Neural progenitor cell (in vitro differentiated cells): ENCODE data around the gene ABCG5. TPM values are rescaled to one million over a fixed set of nuclear protein-coding genes. Genes with fewer than 3 reads are reported as not detected.
A peak's percentile ranks its signal among the peaks of the same experiment; 100 is the strongest.

Experiments
- DNase-seq: peaks from one replicate; pipeline ENCODE4 v3.0.0-alpha.2; 2016; ENCODE audit warnings: low spot score
- H2AFZ ChIP-seq: fragments of 200-600 bp; sonication (generic); replicated peaks from 2 replicates; pipeline ENCODE4 v1.6.1; 2016; ENCODE audit warnings: antibody characterized with exemption
- H3F3A ChIP-seq: fragments of 200-600 bp; sonication (generic); 2 replicates; pipeline ENCODE4 v1.6.1; 2016; ENCODE audit warnings: antibody characterized with exemption, low read depth
- H3K27ac ChIP-seq: fragments of 200-600 bp; sonication (generic); 2 replicates; pipeline ENCODE4 v1.5.1; 2016; ENCODE audit warnings: mild to moderate bottlenecking
- H3K27me3 ChIP-seq: fragments of 200-600 bp; sonication (generic); 2 replicates; pipeline ENCODE4 v1.6.1; 2016; ENCODE audit warnings: mild to moderate bottlenecking, moderate library complexity
- H3K36me3 ChIP-seq: fragments of 200-600 bp; sonication (generic); 2 replicates; pipeline ENCODE4 v1.5.1; 2016
- H3K4me1 ChIP-seq: fragments of 200-600 bp; sonication (generic); 2 replicates; pipeline ENCODE4 v1.6.1; 2016; ENCODE audit warnings: mixed run types
- H3K4me2 ChIP-seq: fragments of 200-600 bp; sonication (generic); 2 replicates; pipeline ENCODE4 v1.6.1; 2016
- H3K4me3 ChIP-seq: fragments of 200-600 bp; sonication (generic); 2 replicates; pipeline ENCODE4 v1.5.1; 2016
- H3K79me2 ChIP-seq: fragments of 200-600 bp; sonication (generic); 2 replicates; pipeline ENCODE4 v1.6.1; 2016; ENCODE audit warnings: low read depth
- H3K9ac ChIP-seq: fragments of 200-600 bp; sonication (generic); 2 replicates; pipeline ENCODE4 v1.6.1; 2016
- H3K9me3 ChIP-seq: fragments of 200-600 bp; sonication (generic); 2 replicates; pipeline ENCODE4 v1.5.1; 2016; ENCODE audit warnings: low read depth
- H4K20me1 ChIP-seq: fragments of 200-600 bp; sonication (generic); 2 replicates; pipeline ENCODE4 v1.6.1; 2016; ENCODE audit warnings: low read depth
- H3K27ac Mint-ChIP-seq: 3 replicates; pipeline ENCODE4 v1.8.0; 2021; ENCODE audit warnings: mixed read lengths
- H3K27me3 Mint-ChIP-seq: 2 replicates; pipeline ENCODE4 v1.8.0; 2022; ENCODE audit warnings: low read depth, mild to moderate bottlenecking, inconsistent platforms, moderate library complexity, mixed read lengths; ENCODE audit not compliant: insufficient read depth
- H3K36me3 Mint-ChIP-seq: 3 replicates; pipeline ENCODE4 v1.8.0; 2021; ENCODE audit warnings: mixed read lengths
- H3K4me1 Mint-ChIP-seq: 3 replicates; pipeline ENCODE4 v1.8.0; 2021; ENCODE audit warnings: mixed read lengths
- H3K4me3 Mint-ChIP-seq: 3 replicates; pipeline ENCODE4 v1.8.0; 2021; ENCODE audit warnings: mild to moderate bottlenecking, moderate library complexity, mixed read lengths
- H3K9me3 Mint-ChIP-seq: 3 replicates; pipeline ENCODE4 v1.8.0; 2020; ENCODE audit warnings: mixed read lengths
- CTCF ChIP-seq: fragments of 200-600 bp; sonication (generic); IDR thresholded peaks from 2 replicates; pipeline ENCODE4 v1.5.1; 2017; ENCODE audit warnings: antibody characterized with exemption, mild to moderate bottlenecking
- EZH2 ChIP-seq: fragments of 200-600 bp; sonication (generic); IDR thresholded peaks from 2 replicates; pipeline ENCODE4 v1.6.1; 2017; ENCODE audit warnings: antibody characterized with exemption, mild to moderate bottlenecking, moderate library complexity
- EZH2phosphoT487 ChIP-seq: fragments of 200-600 bp; sonication (generic); IDR thresholded peaks from 2 replicates; pipeline ENCODE4 v1.6.1; 2017; ENCODE audit warnings: antibody characterized with exemption
- total RNA-seq: library from RNA; depleted of rRNA; stranded (reverse); fragments of >200 nt; gene quantifications from 2 replicates; pipeline ENCODE4 v1.2.3, GENCODE V29; 2015; ENCODE audit warnings: low replicate concordance

ABCG5 gene
- total RNA-seq, 1 donor from 2014 or later = not detected

GRCh38 chr2:43802135-43802534 lies 36.5 kb downstream of the ABCG5 start:
- H3K27ac Mint-ChIP-seq = no peak overlapping the region
- H4K20me1 ChIP-seq = no peaks in the 10 kb centered on the region
- no peaks in the 10 kb centered on the region for H3K9me3 Mint-ChIP-seq
- no peaks in the 10 kb centered on the region for H3K4me1 Mint-ChIP-seq
- no peaks in the 10 kb centered on the region for H3K27me3 ChIP-seq
- no peaks in the 10 kb centered on the region for H3K9me3 ChIP-seq
- H3K4me2 ChIP-seq = no peak overlapping the region
- no peaks in the 10 kb centered on the region for H3K36me3 ChIP-seq
- H3K4me3 ChIP-seq = no peak overlapping the region
- H3K4me1 ChIP-seq = no peaks in the 10 kb centered on the region
- no peak overlapping the region for H3K9ac ChIP-seq
- peaks cover 11% of the 10 kb centered on the region for H3K36me3 Mint-ChIP-seq
- no peak overlapping the region for H3K27ac ChIP-seq
- no peak overlapping the region for H3K4me3 Mint-ChIP-seq
- no peaks in the 10 kb centered on the region for H3K27me3 Mint-ChIP-seq
- TF ChIP-seq EZH2phosphoT487 = no peak
- no peak for TF ChIP-seq CTCF
- no peak for TF ChIP-seq EZH2
- H2AFZ ChIP-seq = no peak overlapping the region
- DNase-seq = no peak
- no peaks in the 10 kb centered on the region for H3F3A ChIP-seq
- no peaks in the 10 kb centered on the region for H3K79me2 ChIP-seq

- Histone ChIP-seq H3K4me2 (no peak overlapping the region), H2AFZ (no peak overlapping the region), H3K79me2 (no peaks in the 10 kb centered on the region), H3K27me3 (no peaks in the 10 kb centered on the region), H3K4me1 (no peaks in the 10 kb centered on the region), H3K4me3 (no peak overlapping the region), H3K36me3 (no peaks in the 10 kb centered on the region), H3K9me3 (no peaks in the 10 kb centered on the region), H4K20me1 (no peaks in the 10 kb centered on the region), H3K27ac (no peak overlapping the region), H3K9ac (no peak overlapping the region), H3F3A (no peaks in the 10 kb centered on the region)
- Mint-ChIP-seq H3K27me3 (no peaks in the 10 kb centered on the region), H3K27ac (no peak overlapping the region), H3K4me3 (no peak overlapping the region), H3K9me3 (no peaks in the 10 kb centered on the region), H3K4me1 (no peaks in the 10 kb centered on the region), H3K36me3 (peaks cover 10% of the 10 kb centered on the region)
- TF ChIP-seq EZH2phosphoT487 (no peak), CTCF (no peak), EZH2 (no peak)
- DNase-seq = no peak
These were observed 37.7 kb downstream of the ABCG5 start for GRCh38 chr2:43800894-43801293.

- H3K4me1 ChIP-seq = no peaks in the 10 kb centered on the region
- H3K9ac ChIP-seq = no peak overlapping the region
- no peaks in the 10 kb centered on the region for H3K9me3 Mint-ChIP-seq
- H3K4me3 ChIP-seq = no peak overlapping the region
- TF ChIP-seq EZH2phosphoT487 = no peak
- peak; percentile 50 for TF ChIP-seq CTCF
- no peaks in the 10 kb centered on the region for H3K36me3 ChIP-seq
- no peaks in the 10 kb centered on the region for H4K20me1 ChIP-seq
- H3K27me3 Mint-ChIP-seq = no peaks in the 10 kb centered on the region
- H3K9me3 ChIP-seq = no peaks in the 10 kb centered on the region
- H3K4me2 ChIP-seq = no peak overlapping the region
- H3K4me1 Mint-ChIP-seq = no peaks in the 10 kb centered on the region
- peaks cover 5% of the 10 kb centered on the region for H3K36me3 Mint-ChIP-seq
- no peak overlapping the region for H3K27ac ChIP-seq
- H3K27ac Mint-ChIP-seq = no peak overlapping the region
- no peak overlapping the region for H2AFZ ChIP-seq
- H3K27me3 ChIP-seq = no peaks in the 10 kb centered on the region
- no peak for DNase-seq
- no peaks in the 10 kb centered on the region for H3K79me2 ChIP-seq
- no peak overlapping the region for H3K4me3 Mint-ChIP-seq
- no peaks in the 10 kb centered on the region for H3F3A ChIP-seq
These were observed 40.3 kb downstream of the ABCG5 start for GRCh38 chr2:43798300-43798699.

- Mint-ChIP-seq H3K27me3 (no peaks in the 10 kb centered on the region), H3K36me3 (peaks cover 5% of the 10 kb centered on the region), H3K4me1 (no peaks in the 10 kb centered on the region), H3K9me3 (no peaks in the 10 kb centered on the region), H3K27ac (no peak overlapping the region), H3K4me3 (no peak overlapping the region)
- H2AFZ ChIP-seq = no peak overlapping the region
- TF ChIP-seq EZH2 = no peak
- TF ChIP-seq CTCF = no peak
- H3K9me3 ChIP-seq = no peaks in the 10 kb centered on the region
- H3F3A ChIP-seq = no peaks in the 10 kb centered on the region
- no peak overlapping the region for H3K9ac ChIP-seq
- no peak overlapping the region for H3K27ac ChIP-seq
- no peaks in the 10 kb centered on the region for H4K20me1 ChIP-seq
- no peaks in the 10 kb centered on the region for H3K36me3 ChIP-seq
- H3K4me1 ChIP-seq = no peaks in the 10 kb centered on the region
- no peaks in the 10 kb centered on the region for H3K27me3 ChIP-seq
- H3K79me2 ChIP-seq = no peaks in the 10 kb centered on the region
- no peak for DNase-seq
- H3K4me3 ChIP-seq = no peak overlapping the region
- H3K4me2 ChIP-seq = no peak overlapping the region
These were observed 42.4 kb downstream of the ABCG5 start for GRCh38 chr2:43796206-43796605.
